ENCODE data around the gene APOA5.

GRCh38 chr11:116837231-116838091 is 45.8 kb upstream of the APOA5 start, which contains the start of gene APOA1:
- TF ChIP-seq CTCF (conservative IDR thresholded peaks at IDR 0.05; ENCODE audit: low read length) (no peak), EZH2phosphoT487 (IDR thresholded peaks at IDR 0.05; ENCODE audit: borderline replicate concordance, low read depth, low read length) (no peak)
